ENCODE measurements around the gene RFC3.
"Not testable (repeated sequence)": the region's sequence is repeated elsewhere in the genome, so short reads cannot be mapped to it uniquely, and the experiment has no call there.

Gene RFC3

GRCh38 chr13:33812829-33813228 is 5.1 kb upstream of the RFC3 start:
- DNase-seq (ENCODE audit: low read depth): not testable (repeated sequence)

- no peak for DNase-seq (ENCODE audit: low read depth)
These were observed 2.9 kb upstream of the RFC3 start for GRCh38 chr13:33815011-33815550.

- DNase-seq (ENCODE audit: low read depth): no peak
These were observed 1.0 kb upstream of the RFC3 start for GRCh38 chr13:33816912-33817311.

GRCh38 chr13:33817513-33817900 is 442 bp upstream of the RFC3 start:
- no peak for DNase-seq (ENCODE audit: low read depth)

- no peak for DNase-seq (ENCODE audit: low read depth)
These were observed 7.1 kb downstream of the RFC3 start for GRCh38 chr13:33825083-33825482.

- no peak for DNase-seq (ENCODE audit: low read depth)
These were observed 9.2 kb downstream of the RFC3 start for GRCh38 chr13:33827139-33827538.

- no peak for DNase-seq (ENCODE audit: low read depth)
These were observed 10.6 kb downstream of the RFC3 start for GRCh38 chr13:33828431-33829129.

GRCh38 chr13:33832872-33833271 is 14.9 kb downstream of the RFC3 start:
- DNase-seq (ENCODE audit: low read depth): no peak

- DNase-seq (ENCODE audit: low read depth): no peak
These were observed 20.7 kb downstream of the RFC3 start for GRCh38 chr13:33838647-33839046.

GRCh38 chr13:33840402-33840801 is 22.5 kb downstream of the RFC3 start:
- no peak for DNase-seq (ENCODE audit: low read depth)

GRCh38 chr13:33842207-33842606 is 24.3 kb downstream of the RFC3 start:
- no peak for DNase-seq (ENCODE audit: low read depth)

GRCh38 chr13:33842986-33843385 is 25.0 kb downstream of the RFC3 start:
- no peak for DNase-seq (ENCODE audit: low read depth)

- no peak for DNase-seq (ENCODE audit: low read depth)
These were observed 27.8 kb downstream of the RFC3 start for GRCh38 chr13:33845572-33846302.

- DNase-seq (ENCODE audit: low read depth): no peak
These were observed 28.5 kb downstream of the RFC3 start for GRCh38 chr13:33846303-33847062.

- DNase-seq (ENCODE audit: low read depth): no peak
These were observed 31.3 kb downstream of the RFC3 start for GRCh38 chr13:33849211-33849610.

GRCh38 chr13:33855371-33855895 is 37.5 kb downstream of the RFC3 start:
- no peak for DNase-seq (ENCODE audit: low read depth)

- DNase-seq (ENCODE audit: low read depth): no peak
These were observed 41.8 kb downstream of the RFC3 start for GRCh38 chr13:33859691-33860303.

- DNase-seq (ENCODE audit: low read depth): no peak
These were observed 42.6 kb downstream of the RFC3 start for GRCh38 chr13:33860526-33860925.

GRCh38 chr13:33862016-33862415 is 44.1 kb downstream of the RFC3 start:
- no peak for DNase-seq (ENCODE audit: low read depth)

GRCh38 chr13:33863188-33863789 is 45.3 kb downstream of the RFC3 start:
- no peak for DNase-seq (ENCODE audit: low read depth)

GRCh38 chr13:33865945-33866344 is 48.0 kb downstream of the RFC3 start:
- DNase-seq (ENCODE audit: low read depth): no peak

GRCh38 chr13:33867472-33867871 is 49.5 kb downstream of the RFC3 start:
- no peak for DNase-seq (ENCODE audit: low read depth)

Data from stimulated activated CD8-positive, alpha-beta memory T cell treated with anti-CD3 and anti-CD28 coated beads, Interleukin-12 subunit alpha, Interleukin-12 subunit beta, amount 100 ng/mL, for 4 hours (primary cell).